GM13976 (cell line): Measurements from ENCODE around the gene CCL24.
"Not testable (repeated sequence)": the region's sequence is repeated elsewhere in the genome, so short reads cannot be mapped to it uniquely, and the experiment has no call there.

ENCODE experiments used
- DNase-seq: peaks from one replicate; pipeline ENCODE4 v3.0.0; 2012; ENCODE audit warnings: low spot score
- CTCF ChIP-seq: IDR thresholded peaks from 2 replicates; pipeline ENCODE4 v1.5.1; 2012; ENCODE audit warnings: borderline replicate concordance, mild to moderate bottlenecking; ENCODE audit not compliant: insufficient read depth; ENCODE audit errors: extremely low read depth, missing control alignments, control extremely low read depth
- in situ Hi-C: fragments of 300-500 bp; cut with MboI; formaldehyde crosslinking; loops from one replicate; pipeline ENCODE4 v1.12.0; 2022; ENCODE audit warnings: low sequenced_read_pairs, mixed read lengths, inconsistent platforms; ENCODE audit not compliant: unreplicated experiment

CCL24 gene

GRCh38 chr7:75776295-75776971 lies 37.2 kb downstream of the CCL24 start:
- DNase-seq = no peak
- no peak for TF ChIP-seq CTCF
- in situ Hi-C loops = no loop called here

DNA sequence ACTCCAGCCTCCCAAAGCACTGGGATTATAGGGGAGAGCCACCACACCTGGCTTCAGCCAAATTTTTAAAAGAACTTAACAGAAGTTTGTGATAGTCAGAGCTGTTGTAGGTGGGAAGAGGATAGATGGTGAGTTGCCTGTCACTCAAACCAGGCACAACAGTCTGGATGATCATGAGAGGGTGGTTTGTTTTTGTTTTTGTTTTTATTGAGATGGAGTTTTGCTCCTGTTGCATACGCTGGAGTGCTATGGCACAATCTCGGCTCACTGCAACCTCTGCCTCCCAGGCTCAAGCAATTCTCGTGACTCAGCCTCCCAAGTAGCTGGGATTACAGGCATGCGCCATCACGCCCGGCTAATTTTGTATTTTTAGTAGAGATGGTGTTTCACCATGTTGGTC lies 39.6 kb downstream of the CCL24 start:
- in situ Hi-C loops, DNase-seq: not testable (repeated sequence)

GRCh38 chr7:75772081-75773077 lies 41.2 kb downstream of the CCL24 start, which contains the start of gene CCL26:
TSS of gene CCL26 (minus strand) at chr7:75772211. CDS start at chr7:75772176, 35 bp downstream.
- no peak for TF ChIP-seq CTCF
- in situ Hi-C loops = no loop called here
- DNase-seq = no peak

DNA sequence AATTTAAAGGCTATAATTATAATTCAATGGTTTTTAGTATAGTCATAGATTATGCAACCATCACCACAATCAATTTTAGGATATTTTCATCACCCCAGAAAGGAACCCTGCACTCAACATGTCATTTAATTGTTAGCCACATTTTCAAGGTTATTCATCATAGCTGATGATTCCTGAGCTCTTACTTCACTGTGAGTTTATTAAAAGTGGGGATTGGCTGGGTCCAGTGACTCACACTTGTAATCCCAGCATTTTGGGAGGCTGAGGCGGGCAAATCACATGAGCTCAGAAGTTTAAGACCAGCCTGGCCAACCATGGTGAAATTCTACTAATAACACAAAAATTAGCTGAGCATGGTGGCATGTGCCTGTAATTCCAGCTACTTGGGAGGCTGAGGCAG lies 42.4 kb downstream of the CCL24 start:
- in situ Hi-C loops = no loop called here
- no peak for TF ChIP-seq CTCF
- DNase-seq = no peak

GRCh38 chr7:75762350-75762917 lies 51.2 kb downstream of the CCL24 start:
- in situ Hi-C loops = no loop called here
- peak; percentile 82 for DNase-seq
- peak; percentile 42 for TF ChIP-seq CTCF

- DNase-seq, in situ Hi-C loops: not testable (repeated sequence)
Measured at GRCh38 chr7:75761801-75762200, 51.8 kb downstream of the CCL24 start.
